ENCODE results near the gene CTDNEP1.

CTDNEP1 gene

GRCh38 chr17:7280519-7281073 is 29.1 kb upstream of the CTDNEP1 start:
- DNase-seq (ENCODE audit: low read depth in 2 of 2), result peak; percentile 79 to 81

GRCh38 chr17:7279448-7279847 is 27.9 kb upstream of the CTDNEP1 start:
- no peak for DNase-seq (ENCODE audit: low read depth in 2 of 2)

- DNase-seq (ENCODE audit: low read depth in 2 of 2), result no peak
Measured at GRCh38 chr17:7266784-7267183, 15.2 kb upstream of the CTDNEP1 start.

GRCh38 chr17:7263801-7264078 is 12.2 kb upstream of the CTDNEP1 start:
- DNase-seq (ENCODE audit: low read depth in 2 of 2), result no peak

GRCh38 chr17:7262935-7263800 is 11.6 kb upstream of the CTDNEP1 start:
- DNase-seq (ENCODE audit: low read depth in 2 of 2), result no peak

DNA sequence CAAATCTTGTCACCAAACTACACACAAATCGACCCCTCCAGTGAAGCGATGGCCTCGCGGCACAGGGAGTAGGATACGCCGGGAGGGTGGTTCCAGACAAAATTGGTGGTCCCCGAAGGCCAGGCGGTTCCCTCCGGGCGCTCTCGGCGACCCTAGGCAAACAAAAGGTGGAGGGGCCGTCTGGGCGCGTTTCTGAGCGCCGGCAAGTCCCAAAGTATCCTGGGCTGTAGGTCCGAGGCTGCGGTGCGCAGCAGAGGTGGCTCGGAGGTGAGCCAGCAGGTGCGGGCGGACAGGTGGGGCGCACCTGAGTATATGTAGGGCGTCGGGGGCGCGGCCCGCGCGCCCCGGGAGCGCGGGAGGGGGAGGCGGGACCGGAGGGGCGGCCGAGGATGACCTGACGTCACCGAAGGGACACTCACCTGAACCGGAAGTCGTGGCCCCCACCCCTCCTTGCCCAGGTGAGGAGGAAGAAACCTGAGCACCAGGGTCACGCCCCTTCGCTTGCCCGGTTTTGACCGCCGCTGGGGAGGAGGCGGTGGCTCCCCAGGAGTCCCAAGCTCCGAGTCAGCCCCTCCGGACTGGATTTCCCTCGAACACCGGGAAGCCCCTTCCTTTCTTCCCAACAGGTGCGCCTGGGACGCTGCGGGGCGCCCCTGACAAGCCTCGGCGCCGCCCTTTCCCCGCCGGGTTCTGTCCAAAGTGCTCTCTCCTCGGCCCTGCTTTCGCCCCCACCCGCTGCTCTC is 10.8 kb upstream of the CTDNEP1 start, which contains the start of gene CLDN7:
CLDN7 (minus strand) TSS at position 287 of the 743 bp plus-strand sequence. CDS start 435 bp downstream, outside the sequence.
- no peak for DNase-seq (ENCODE audit: low read depth in 2 of 2)

- DNase-seq (ENCODE audit: low read depth in 2 of 2), result no peak
Measured at GRCh38 chr17:7261379-7262191, 10.1 kb upstream of the CTDNEP1 start.

- no peak for DNase-seq (ENCODE audit: low read depth in 2 of 2)
Measured at GRCh38 chr17:7260651-7261378, 9.3 kb upstream of the CTDNEP1 start.

DNA sequence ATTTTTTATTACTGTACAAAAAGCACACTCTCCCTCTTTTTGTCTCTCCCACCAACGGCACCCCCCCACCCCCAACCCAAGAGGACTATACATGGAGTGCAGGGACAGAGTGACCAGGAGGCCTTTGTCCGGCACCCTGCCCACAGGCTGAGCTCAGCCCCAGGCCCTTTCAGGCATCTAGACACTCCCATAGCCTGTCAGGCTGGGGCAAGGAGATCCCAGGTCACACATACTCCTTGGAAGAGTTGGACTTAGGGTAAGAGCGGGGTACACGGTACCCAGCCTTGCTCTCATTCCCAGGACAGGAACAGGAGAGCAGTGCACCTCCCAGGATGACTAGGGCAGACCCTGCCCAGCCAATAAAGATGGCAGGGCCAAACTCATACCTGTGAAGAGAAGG is 8.6 kb upstream of the CTDNEP1 start:
- DNase-seq (ENCODE audit: low read depth in 2 of 2), result no peak

DNA sequence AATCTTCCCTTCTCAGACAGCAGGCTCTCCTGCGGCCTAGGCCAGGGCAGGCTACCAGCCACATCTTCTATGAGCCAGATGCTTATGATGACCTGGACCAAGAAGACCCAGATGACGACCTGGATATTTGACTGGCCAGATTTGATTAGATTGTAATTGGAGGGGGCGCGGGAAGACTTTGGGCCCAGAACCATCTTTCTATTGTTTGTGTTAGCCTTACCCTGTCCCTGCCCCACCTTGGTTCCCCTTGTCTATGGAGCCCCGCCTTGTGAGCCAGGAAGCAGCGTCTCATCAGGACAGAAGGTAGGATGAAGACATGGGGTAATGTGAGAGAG is 8.0 kb upstream of the CTDNEP1 start:
- DNase-seq (ENCODE audit: low read depth in 2 of 2), result no peak

DNA sequence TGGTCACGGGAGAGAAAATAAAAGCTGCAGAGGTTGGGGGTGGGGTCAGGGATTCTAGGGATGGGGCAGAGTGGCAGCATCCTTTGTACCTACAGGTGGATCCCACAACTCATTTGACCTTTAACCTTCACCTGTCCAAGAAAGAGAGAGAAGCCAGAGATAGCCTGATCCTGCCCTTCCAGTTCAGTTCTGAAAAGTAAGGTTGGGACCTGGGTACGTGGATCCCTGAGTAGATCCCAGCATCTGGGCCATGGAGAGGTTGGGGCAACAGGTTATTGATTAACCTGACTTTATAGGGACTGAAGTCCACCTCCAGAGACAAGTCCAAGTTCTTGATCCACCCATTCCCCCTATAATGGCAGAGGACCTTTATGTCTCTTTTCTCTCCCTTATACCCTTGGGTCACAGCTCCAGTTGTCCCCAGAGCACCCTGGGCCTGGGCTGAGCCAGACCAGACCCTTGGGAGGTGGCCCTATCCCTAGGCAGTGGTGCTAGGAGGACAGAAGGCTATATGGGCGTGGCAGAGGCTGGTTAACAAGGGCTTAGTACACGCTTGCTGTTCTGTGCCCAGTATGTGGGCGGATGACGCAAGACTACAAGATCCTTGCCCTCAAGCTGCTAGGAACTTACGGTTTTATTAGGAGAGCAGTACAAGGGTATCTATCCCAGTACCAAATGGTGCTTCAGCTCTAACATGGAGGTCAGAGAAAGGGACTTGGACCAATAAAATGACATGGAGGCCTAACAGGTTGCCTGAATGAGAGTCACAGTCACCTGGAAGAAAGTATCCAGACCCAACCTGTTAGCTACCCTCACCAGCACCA is 7.4 kb upstream of the CTDNEP1 start:
- no peak for DNase-seq (ENCODE audit: low read depth in 2 of 2)

- DNase-seq (ENCODE audit: low read depth in 2 of 2), result no peak
Measured at GRCh38 chr17:7256766-7257456, 5.4 kb upstream of the CTDNEP1 start.

DNA sequence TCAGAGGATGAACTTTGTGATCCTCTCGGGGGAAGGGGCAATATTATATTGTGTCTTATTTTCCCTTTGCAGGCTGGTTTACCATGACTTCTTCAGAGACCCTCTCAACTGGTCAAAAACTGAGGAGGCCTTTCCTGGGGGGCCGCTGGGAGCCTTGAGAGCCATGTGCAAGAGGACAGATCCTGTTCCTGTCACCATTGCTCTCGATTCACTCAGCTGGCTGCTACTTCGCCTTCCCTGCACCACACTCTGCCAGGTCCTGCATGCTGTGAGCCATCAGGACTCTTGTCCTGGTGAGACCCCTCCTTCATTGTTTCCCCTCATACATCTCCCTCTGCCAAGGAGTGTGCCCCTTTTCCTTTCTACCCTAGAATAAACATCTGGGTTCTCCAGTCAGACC is 3.0 kb upstream of the CTDNEP1 start:
- no peak for DNase-seq (ENCODE audit: low read depth in 2 of 2)

- no peak for DNase-seq (ENCODE audit: low read depth in 2 of 2)
Measured at GRCh38 chr17:7253082-7253481, 1.5 kb upstream of the CTDNEP1 start.

DNA sequence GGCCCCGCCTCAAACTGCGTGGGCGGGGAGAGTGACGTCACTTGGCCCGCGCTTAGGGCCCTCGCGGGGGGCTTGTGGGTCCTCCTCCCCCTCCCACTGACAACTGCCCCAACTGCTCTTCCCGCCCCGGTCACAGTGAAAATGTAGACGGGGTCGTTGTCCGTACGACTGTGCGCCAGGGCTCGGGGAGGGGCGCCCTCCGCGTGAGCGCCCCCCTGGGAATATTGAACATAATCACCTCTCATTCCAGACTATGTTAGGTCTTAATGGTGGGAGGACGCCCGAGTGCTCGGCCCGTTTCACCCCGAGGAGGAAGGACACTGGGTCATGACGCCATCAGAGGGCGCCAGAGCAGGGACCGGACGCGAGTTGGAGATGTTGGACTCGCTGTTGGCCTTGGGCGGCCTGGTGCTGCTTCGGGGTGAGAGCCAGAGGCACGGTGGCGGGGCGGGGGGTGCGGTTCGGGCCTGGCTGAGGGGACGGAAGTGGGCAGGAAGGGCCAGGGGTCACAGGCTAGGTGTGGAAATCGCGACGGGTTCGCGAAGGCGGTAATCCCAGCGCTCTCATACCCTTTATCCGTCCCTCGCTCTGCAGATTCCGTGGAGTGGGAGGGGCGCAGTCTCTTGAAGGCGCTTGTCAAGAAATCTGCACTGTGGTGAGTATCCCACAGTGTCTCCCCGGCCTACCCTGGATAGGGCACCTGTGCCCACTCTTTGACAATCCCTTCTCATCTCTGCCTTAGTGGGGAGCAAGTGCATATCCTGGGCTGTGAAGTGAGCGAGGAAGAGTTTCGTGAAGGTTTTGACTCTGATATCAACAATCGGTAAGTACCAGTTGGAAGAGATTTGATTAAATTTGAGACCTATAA is 876 bp upstream of the CTDNEP1 start, which contains the start of gene ELP5:
ELP5 (plus strand) TSS at position 40 of the 868 bp plus-strand sequence; CDS start at position 376, 336 bp downstream.
- DNase-seq (ENCODE audit: low read depth in 2 of 2), result peak; percentile 69 to 88

GRCh38 chr17:7250695-7251627 is 573 bp downstream of the CTDNEP1 start:
- no peak for DNase-seq (ENCODE audit: low read depth in 2 of 2)

DNA sequence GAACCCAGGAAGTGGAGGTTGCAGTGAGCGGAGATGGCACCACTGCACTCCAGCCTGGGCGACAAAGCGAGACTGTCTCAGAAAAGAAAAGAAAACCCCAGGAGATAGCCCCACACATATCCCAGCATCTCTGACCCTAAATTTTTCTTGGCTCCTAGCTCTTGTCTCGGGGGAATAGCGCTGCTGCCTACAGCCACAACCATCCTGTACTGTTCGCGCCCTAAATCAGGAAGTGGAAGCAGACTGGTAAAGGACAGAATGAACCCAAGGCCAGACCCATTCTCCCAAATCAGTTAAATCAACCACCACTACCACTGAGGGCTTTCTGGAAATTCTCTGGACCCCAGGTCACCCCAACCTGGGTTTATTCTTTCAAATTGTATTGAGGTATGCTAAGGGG is 1.7 kb downstream of the CTDNEP1 start:
- no peak for DNase-seq (ENCODE audit: low read depth in 2 of 2)

GRCh38 chr17:7249214-7249613 is 2.3 kb downstream of the CTDNEP1 start:
- DNase-seq (ENCODE audit: low read depth in 2 of 2), result no peak

All from activated CD4-positive, alpha-beta T cell treated with anti-CD3 and anti-CD28 coated beads for 24 hours (primary cell).